Activated CD8-positive, alpha-beta T cell treated with anti-CD3 and anti-CD28 coated beads, Interleukin-2, amount 10 ng/mL, durations not matched to agents 7 days and 5 days (primary cell): ENCODE data around the gene MAPKAP1. TPM values are rescaled to one million over a fixed set of nuclear protein-coding genes. Genes with fewer than 3 reads are reported as not detected.

ENCODE experiments used
- ATAC-seq: fragments of 150-1000 bp; cut with Tn5 transposase; one replicate; pipeline ENCODE4 v1.10.0; 2021; ENCODE audit warnings: moderate library complexity
- CTCF ChIA-PET: fragments of 350-600 bp; sonication (Branson Sonifier 250); formaldehyde crosslinking; loops from one replicate; lab custom pipeline; 2021; ENCODE audit warnings: antibody characterized with exemption; lab: Charles Lee
- POLR2A ChIA-PET: fragments of 350-600 bp; sonication (Branson Sonifier 250); formaldehyde crosslinking; loops from one replicate; lab custom pipeline; 2021; ENCODE audit warnings: antibody characterized with exemption; lab: Charles Lee
- DNase-seq: peaks from one replicate; pipeline ENCODE4 v3.0.0-alpha.2; 2020
- H3K27ac Mint-ChIP-seq: one replicate; pipeline ENCODE4 v1.8.0; 2021; ENCODE audit warnings: mild to moderate bottlenecking, mixed read lengths
- H3K27me3 Mint-ChIP-seq: one replicate; pipeline ENCODE4 v1.8.0; 2021; ENCODE audit warnings: low read depth, mixed read lengths
- H3K36me3 Mint-ChIP-seq: one replicate; pipeline ENCODE4 v1.8.0; 2021; ENCODE audit warnings: low read depth, mixed read lengths
- H3K4me1 Mint-ChIP-seq: one replicate; pipeline ENCODE4 v1.8.0; 2021; ENCODE audit warnings: low read depth, mixed read lengths
- H3K4me3 Mint-ChIP-seq: one replicate; pipeline ENCODE4 v1.8.0; 2021; ENCODE audit warnings: mild to moderate bottlenecking, mixed read lengths
- H3K9me3 Mint-ChIP-seq: one replicate; pipeline ENCODE4 v1.8.0; 2022; ENCODE audit warnings: mixed read lengths; ENCODE audit not compliant: insufficient read depth
- total RNA-seq, 2 experiments: library from RNA; stranded (reverse); gene quantifications; one replicate each; pipeline ENCODE4 v1.2.3, GENCODE V29; 2021

Gene MAPKAP1
- total RNA-seq, 2 experiments from 2014 or later = 60.4 to 63.9 TPM

DNA sequence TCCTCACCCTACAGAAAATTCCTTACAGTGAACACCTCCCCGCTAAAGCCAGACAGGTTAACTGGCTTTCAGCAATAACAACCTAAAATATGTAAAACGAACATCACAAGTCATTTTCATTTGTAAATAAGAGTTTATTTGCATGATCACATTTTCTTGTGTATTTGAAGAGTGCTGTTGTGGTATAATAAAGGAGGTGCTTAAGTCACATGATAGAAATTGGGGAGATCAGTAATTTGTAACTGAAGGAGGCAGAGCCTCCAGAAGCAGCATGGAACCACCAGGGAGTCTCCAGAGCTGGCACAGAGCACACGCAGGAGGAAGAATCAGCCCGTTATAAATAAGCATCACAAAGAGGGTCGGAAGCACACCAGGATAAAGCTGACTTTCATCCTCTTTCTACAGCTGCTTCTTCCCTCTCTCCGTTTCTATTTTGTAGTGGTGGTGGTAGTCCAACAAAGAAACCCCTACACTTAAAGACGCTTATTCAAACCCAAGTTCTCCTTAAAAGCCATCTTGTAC, 210.6 kb downstream of the MAPKAP1 start:
- Mint-ChIP-seq H3K36me3 (no peaks in the 10 kb centered on the region), H3K27me3 (no peaks in the 10 kb centered on the region), H3K9me3 (no peaks in the 10 kb centered on the region), H3K4me1 (no peaks in the 10 kb centered on the region), H3K27ac (no peak overlapping the region), H3K4me3 (no peak overlapping the region)
- no peak for DNase-seq
- ATAC-seq = no peak
- ChIA-PET CTCF (no interaction called here), POLR2A (no interaction called here)

DNA sequence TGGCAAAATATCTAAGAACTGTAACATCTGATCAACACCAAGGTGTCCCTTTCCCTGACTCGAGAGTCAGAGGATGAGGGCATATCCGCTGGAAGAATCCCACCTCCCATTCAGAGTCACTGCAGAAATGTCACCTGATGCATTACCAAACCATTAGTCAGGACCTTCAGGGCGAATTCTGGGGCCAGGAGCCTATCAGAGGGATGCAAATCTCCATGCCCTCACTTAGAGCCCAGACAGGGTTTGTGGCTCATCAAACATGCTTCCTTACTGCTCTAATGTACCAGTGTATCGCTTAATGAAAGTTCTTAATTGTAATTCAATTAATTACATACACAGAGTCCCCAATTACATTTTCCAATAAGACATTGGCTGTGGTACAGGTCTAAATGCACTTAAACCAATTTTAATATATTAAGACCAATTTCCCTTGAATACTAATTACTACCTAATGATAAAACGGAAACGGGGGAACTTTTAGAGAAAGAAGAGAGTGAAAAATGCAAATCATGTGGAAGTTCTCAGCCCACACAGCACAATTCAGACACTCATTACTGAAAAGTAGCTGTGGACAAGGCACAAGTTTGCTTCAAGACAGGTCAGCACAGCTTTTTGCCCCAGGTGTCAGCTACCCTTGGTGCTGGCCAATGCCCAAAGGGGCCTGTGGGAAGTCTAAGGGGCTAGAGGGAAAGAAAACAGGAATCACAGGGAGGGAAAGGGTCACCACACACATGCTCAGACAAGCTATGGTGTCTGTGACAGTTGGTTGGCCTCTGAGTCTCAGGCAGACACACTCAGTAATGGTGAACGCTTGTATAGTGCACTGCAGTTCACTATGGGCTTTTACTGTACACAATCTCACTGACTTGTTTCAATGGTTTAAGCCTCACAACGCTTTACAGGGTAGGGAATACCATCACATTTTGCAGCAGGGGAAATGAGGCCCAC, 211.6 kb downstream of the MAPKAP1 start:
- H3K27me3 Mint-ChIP-seq = no peaks in the 10 kb centered on the region
- ChIA-PET CTCF (no interaction called here), POLR2A (no interaction called here)
- no peaks in the 10 kb centered on the region for H3K9me3 Mint-ChIP-seq
- ATAC-seq (no peak), DNase-seq (no peak)
- H3K27ac Mint-ChIP-seq = no peak overlapping the region
- no peaks in the 10 kb centered on the region for H3K36me3 Mint-ChIP-seq
- no peak overlapping the region for H3K4me3 Mint-ChIP-seq
- H3K4me1 Mint-ChIP-seq = no peaks in the 10 kb centered on the region

DNA sequence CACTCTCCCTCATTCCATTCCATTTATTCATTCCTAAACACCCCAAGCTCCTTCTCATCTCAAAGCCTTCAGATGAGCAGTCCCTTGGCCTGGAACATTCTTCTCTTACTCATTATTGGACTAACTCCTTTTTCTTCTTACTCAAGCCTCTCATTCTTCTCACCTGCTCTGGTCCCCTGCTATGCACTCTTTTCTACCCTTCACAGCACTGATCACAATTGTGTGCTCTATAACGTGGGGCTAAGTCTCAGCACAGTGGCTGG, 212.4 kb downstream of the MAPKAP1 start:
- ChIA-PET CTCF (no interaction called here), POLR2A (no interaction called here)
- Mint-ChIP-seq H3K36me3 (no peaks in the 10 kb centered on the region), H3K4me3 (no peak overlapping the region), H3K27ac (no peak overlapping the region), H3K27me3 (no peaks in the 10 kb centered on the region), H3K9me3 (no peaks in the 10 kb centered on the region), H3K4me1 (no peaks in the 10 kb centered on the region)
- ATAC-seq (no peak), DNase-seq (no peak)

DNA sequence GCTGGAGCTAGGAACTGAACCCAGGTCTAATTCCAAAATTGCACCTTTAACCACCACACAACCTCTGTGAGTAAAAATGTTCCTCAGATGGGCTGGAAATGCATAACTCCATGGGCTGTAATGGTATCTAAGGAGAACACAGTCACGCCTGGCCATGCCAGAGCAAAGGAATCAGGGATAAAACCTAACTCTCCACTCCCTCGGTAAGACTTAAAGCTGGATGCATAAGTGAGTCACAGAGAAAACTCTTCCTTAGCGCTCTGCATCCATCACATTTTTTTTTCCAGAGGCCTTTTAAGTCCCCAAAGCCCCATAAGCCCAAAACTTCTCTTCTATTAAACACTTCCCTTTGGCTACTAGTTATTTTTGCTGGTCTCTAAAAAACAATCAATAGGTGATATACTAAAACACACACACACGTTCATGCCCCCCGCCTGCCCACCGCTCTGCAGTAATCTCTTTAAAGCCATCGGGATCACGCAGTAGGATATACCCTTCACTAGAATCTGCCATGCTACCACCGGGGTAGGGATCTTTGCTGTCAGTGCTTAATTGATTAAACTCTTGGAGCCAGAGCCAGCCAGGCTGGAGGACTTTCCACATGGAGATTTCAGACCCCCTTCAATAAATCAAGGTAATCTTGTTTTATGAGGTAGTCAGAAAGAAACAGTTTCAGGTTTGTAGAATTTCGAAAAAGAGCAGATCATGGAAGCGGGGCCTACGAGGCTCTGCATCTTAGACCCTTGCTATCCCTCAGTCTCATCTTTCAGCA, 212.9 kb downstream of the MAPKAP1 start:
- ATAC-seq (no peak), DNase-seq (no peak)
- ChIA-PET POLR2A (no interaction called here), CTCF (interaction anchor here (1.2 kb wide), 1 partner anchor 87 kb away, joined by 4 read pairs; no protein-coding TSS in a partner anchor)
- H3K36me3 Mint-ChIP-seq = no peaks in the 10 kb centered on the region
- H3K4me3 Mint-ChIP-seq = no peak overlapping the region
- H3K27ac Mint-ChIP-seq = no peak overlapping the region
- no peaks in the 10 kb centered on the region for H3K9me3 Mint-ChIP-seq
- H3K4me1 Mint-ChIP-seq = no peaks in the 10 kb centered on the region
- H3K27me3 Mint-ChIP-seq = no peaks in the 10 kb centered on the region

DNA sequence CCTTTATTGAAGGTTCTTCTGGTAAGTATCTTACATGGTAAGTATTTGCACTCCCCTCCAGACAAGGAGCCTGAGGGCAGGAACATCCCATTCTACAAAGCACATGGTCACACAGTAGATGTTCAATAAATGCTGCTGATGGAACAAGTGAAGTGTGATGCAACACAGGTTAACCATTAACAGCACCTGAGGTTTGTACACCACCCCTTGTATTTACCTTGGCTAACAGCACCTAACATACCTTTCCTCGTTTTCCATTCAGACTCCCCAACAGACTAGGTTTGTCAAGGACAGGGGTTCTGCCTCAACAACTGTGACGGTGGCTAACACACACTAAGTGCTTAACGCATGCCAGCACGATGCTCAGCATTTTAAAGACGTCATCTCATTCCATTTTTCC, 213.6 kb downstream of the MAPKAP1 start:
- ATAC-seq (no peak), DNase-seq (no peak)
- ChIA-PET POLR2A (no interaction called here), CTCF (interaction anchor here (1.2 kb wide), 1 partner anchor 86 kb away, joined by 4 read pairs; no protein-coding TSS in a partner anchor)
- Mint-ChIP-seq H3K27ac (no peak overlapping the region), H3K4me1 (no peaks in the 10 kb centered on the region), H3K36me3 (no peaks in the 10 kb centered on the region), H3K9me3 (no peaks in the 10 kb centered on the region), H3K4me3 (no peak overlapping the region), H3K27me3 (no peaks in the 10 kb centered on the region)

DNA sequence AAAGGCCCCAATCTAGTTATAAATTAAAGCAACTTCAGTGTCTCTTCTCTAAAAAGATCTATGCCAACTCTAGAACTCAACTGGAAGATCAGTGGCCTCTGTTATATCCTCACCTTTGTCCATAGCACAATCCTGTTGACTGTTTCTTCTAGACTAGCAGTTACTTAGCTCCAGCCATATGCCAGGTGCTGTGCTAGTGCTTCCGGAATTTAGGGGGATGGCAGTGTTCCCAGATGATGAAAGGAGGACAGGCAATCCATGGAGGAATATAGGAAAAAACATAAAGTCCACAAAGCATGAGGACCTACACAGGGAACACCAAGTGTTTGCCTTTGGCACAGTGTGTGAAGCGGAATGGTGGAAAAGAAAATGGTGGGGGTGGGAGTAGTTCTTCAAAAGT, 214.3 kb downstream of the MAPKAP1 start:
- POLR2A ChIA-PET = no interaction called here
- CTCF ChIA-PET = interaction anchor here (1.2 kb wide), 1 partner anchor 85 kb away, joined by 4 read pairs; no protein-coding TSS in a partner anchor

DNA sequence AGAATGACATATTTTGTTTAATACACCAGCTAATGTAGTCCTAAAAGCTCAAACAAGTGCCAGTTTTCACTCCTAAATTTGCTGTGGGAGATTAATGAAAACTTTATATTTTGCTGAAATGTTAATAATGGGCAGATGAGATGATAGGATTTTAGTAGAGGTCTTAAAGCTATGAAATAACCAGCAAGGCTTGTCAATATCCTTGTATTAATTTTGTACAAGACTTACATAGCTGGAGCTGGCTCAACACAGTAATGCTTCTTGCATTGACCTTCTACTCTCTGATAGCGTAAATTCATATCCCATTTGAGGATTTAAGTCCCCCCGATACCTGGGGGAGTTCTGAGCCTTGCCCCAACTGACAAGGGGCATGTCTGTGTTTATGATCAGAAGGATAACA, 219.2 kb downstream of the MAPKAP1 start:
- ATAC-seq (no peak), DNase-seq (no peak)
- no peaks in the 10 kb centered on the region for H3K27me3 Mint-ChIP-seq
- no peaks in the 10 kb centered on the region for H3K4me1 Mint-ChIP-seq
- H3K9me3 Mint-ChIP-seq = no peaks in the 10 kb centered on the region
- ChIA-PET CTCF (interaction anchor here (1.0 to 1.1 kb wide), 2 partner anchors 10 to 80 kb away, joined by 3 read pairs; no protein-coding TSS in a partner anchor), POLR2A (no interaction called here)
- no peak overlapping the region for H3K27ac Mint-ChIP-seq
- no peak overlapping the region for H3K4me3 Mint-ChIP-seq
- no peaks in the 10 kb centered on the region for H3K36me3 Mint-ChIP-seq

More for the DNA sequence above, 214.3 kb downstream of the MAPKAP1 start:
- Mint-ChIP-seq H3K4me1 (no peaks in the 10 kb centered on the region), H3K27ac (no peak overlapping the region), H3K9me3 (no peaks in the 10 kb centered on the region), H3K36me3 (no peaks in the 10 kb centered on the region), H3K4me3 (no peak overlapping the region), H3K27me3 (no peaks in the 10 kb centered on the region)
- ATAC-seq (no peak), DNase-seq (no peak)

DNA sequence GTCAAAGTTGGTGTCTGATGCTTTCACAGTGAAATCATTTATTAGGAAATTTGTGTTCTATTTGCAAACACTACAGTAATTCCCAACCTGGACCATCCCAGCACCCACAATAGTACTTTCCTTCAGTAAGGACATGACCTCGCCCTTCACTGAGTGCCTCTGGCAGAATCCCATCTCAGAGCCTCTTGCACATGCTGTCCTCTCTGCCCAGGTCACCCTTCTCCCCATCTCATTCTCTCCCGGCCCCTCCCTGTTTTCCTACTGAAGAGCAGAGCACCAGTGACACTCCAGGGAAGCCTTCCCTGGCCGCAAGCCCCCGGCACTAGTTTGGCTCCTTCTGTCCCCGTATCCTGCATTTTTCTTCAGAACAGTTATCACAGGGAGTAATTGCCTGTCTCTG, 220.4 kb downstream of the MAPKAP1 start:
- H3K4me3 Mint-ChIP-seq = no peak overlapping the region
- CTCF ChIA-PET = no interaction called here
- no peaks in the 10 kb centered on the region for H3K4me1 Mint-ChIP-seq
- DNase-seq (no peak), ATAC-seq (no peak)
- H3K27ac Mint-ChIP-seq = no peak overlapping the region
- H3K27me3 Mint-ChIP-seq = no peaks in the 10 kb centered on the region
- H3K36me3 Mint-ChIP-seq = no peaks in the 10 kb centered on the region
- POLR2A ChIA-PET = no interaction called here
- no peaks in the 10 kb centered on the region for H3K9me3 Mint-ChIP-seq

DNA sequence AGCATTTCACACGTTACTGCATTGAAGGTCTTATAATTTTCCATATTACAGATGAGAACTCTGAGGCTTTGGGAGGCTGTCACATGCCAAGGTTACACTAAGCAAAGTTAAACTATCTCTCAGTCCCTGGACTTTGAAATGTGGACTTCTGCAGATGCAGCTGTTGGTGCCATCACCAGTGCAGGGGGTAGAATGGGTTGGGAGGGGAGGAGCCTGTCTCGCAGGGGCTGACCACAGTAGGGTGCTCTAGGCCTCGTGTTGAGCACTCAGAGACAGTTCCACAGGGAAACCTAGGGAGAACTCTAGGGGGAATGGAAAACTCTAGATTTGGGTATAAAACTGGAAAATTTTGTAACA, 220.9 kb downstream of the MAPKAP1 start:
- H3K4me1 Mint-ChIP-seq = no peaks in the 10 kb centered on the region
- no peaks in the 10 kb centered on the region for H3K27me3 Mint-ChIP-seq
- H3K9me3 Mint-ChIP-seq = no peaks in the 10 kb centered on the region
- no peak overlapping the region for H3K27ac Mint-ChIP-seq
- H3K36me3 Mint-ChIP-seq = no peaks in the 10 kb centered on the region
- ATAC-seq (no peak), DNase-seq (no peak)
- ChIA-PET CTCF (no interaction called here), POLR2A (no interaction called here)
- H3K4me3 Mint-ChIP-seq = no peak overlapping the region

DNA sequence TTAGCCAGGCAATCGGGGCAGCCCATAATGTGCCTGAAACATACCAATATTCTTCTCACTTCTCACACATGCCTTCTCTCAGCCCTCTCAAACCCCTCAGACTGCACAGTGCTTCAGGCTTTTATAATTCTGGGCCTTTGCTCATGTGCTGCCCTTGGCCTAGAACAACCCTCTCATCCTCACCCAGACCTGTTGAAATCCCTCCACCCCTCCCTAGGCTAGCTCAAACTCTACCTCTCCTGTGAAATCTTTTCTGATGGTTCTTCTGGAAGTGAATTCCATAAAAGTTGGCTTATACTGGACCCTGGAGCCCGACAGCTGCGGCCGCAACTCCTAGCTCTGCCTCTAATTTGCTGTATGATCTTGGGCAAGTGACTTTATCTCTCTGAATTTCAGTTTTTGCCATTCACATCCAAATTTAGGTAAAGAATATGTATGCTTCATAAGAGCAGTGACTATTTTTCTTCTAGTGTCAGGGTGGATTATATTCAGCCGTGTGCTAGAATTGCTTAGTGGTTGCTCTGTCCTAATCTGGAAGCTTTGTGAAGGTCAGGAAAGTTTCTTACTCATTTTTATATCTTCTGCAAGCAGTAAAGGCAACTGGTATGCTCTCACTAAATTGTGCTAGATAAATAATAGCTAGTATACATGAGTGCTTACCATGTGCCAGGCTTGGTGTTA, 221.4 kb downstream of the MAPKAP1 start:
- ATAC-seq (no peak), DNase-seq (no peak)
- Mint-ChIP-seq H3K4me1 (no peaks in the 10 kb centered on the region), H3K27me3 (no peaks in the 10 kb centered on the region), H3K27ac (no peak overlapping the region), H3K36me3 (no peaks in the 10 kb centered on the region), H3K4me3 (no peak overlapping the region), H3K9me3 (no peaks in the 10 kb centered on the region)
- ChIA-PET CTCF (no interaction called here), POLR2A (no interaction called here)

DNA sequence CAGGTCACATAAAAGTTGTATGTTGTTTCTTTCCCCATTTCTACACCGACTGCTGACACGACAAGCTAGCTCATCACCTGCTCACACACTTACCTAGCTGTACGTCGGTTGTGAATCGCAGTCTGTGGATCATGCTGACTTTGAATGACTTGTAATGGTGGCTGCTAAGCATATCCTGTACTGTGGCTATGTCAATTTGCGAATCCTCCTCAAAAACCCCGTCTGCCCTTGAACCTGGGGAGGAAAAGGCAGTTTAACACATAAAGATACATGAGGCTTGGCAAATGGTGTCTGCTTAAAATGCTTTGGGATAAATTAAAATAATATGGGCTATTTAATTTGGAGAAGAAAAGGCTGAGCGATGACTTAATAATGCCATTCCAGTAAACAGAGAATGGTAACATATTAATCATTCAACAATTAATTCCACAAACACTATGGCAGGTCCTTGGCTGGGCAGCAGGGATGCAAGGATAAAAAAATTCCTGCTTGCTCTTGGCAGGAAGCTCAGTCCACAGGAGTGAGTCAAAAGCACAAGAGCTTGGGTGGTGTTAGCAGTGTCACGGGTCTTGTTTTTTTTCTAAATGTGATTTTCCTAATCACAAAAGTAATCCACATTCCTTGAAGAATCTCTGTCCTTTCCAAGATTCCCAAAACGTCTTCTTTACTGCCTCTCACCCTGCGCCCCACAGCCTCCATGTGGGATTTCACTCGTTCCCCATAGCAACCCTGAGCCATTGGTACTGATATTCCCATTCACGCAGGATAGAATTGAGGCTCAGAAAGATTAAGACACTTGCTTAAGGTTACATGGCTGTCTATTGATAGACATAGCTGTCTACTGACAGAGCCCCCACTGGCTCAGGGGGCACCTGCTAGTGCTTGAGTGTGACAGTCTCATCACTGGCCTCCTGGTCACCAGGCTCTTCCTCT, 222.4 kb downstream of the MAPKAP1 start:
- no peak overlapping the region for H3K4me3 Mint-ChIP-seq
- no peaks in the 10 kb centered on the region for H3K4me1 Mint-ChIP-seq
- ChIA-PET POLR2A (no interaction called here), CTCF (no interaction called here)
- H3K36me3 Mint-ChIP-seq = peaks cover 3% of the 10 kb centered on the region
- no peaks in the 10 kb centered on the region for H3K9me3 Mint-ChIP-seq
- H3K27ac Mint-ChIP-seq = no peak overlapping the region
- DNase-seq = no peak
- no peaks in the 10 kb centered on the region for H3K27me3 Mint-ChIP-seq
- ATAC-seq = no peak
